Left kidney (tissue), 2 donors: ENCODE data around the gene RABL6. TPM values are rescaled to one million over a fixed set of nuclear protein-coding genes. Genes with fewer than 3 reads are reported as not detected.

ENCODE experiments used
- DNase-seq: peaks from one replicate; pipeline ENCODE4 v3.0.0-alpha.2; 2013
- polyA plus RNA-seq: library from polyadenylated mRNA; unstranded; fragments of 120-200 nt; gene quantifications from one replicate; pipeline ENCODE4 v1.2.1, GENCODE V29; 2013; ENCODE audit not compliant: insufficient read length

RABL6 gene
- polyA plus RNA-seq, 1 donor: 59.9 TPM

DNA sequence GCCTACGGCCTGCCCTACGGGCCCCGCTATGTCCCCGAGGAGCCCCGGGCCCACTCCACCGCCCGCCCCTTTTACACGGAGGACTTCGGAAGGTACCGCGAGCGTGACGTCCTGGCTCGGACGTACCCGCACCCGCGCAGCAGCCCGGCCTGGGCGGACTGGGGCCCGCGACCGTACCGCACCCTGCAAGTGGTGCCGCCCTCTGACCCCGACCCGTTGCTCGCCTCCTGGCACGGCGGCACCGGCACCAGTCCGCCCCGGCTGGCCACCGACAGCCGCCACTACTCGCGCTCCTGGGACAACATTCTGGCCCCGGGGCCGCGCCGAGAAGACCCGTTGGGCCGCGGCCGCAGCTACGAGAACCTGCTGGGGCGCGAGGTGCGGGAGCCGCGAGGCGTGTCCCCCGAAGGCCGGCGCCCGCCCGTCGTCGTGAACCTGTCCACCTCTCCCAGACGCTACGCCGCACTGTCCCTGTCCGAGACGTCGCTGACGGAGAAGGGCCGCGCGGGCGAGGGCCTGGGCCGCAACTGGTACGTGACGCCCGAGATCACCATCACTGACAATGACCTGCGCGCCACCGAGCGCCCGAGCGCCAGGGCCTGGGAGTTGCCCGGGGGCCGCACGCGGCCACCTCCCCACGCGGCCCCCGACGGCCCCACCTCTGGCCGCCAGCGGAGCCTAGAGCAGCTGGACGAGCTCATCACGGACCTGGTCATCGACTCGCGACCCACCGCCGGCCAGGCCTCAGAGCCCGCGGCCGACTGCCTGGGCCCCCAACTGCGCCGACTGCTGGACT lies 37.9 kb downstream of the RABL6 start:
- no peak for DNase-seq

DNA sequence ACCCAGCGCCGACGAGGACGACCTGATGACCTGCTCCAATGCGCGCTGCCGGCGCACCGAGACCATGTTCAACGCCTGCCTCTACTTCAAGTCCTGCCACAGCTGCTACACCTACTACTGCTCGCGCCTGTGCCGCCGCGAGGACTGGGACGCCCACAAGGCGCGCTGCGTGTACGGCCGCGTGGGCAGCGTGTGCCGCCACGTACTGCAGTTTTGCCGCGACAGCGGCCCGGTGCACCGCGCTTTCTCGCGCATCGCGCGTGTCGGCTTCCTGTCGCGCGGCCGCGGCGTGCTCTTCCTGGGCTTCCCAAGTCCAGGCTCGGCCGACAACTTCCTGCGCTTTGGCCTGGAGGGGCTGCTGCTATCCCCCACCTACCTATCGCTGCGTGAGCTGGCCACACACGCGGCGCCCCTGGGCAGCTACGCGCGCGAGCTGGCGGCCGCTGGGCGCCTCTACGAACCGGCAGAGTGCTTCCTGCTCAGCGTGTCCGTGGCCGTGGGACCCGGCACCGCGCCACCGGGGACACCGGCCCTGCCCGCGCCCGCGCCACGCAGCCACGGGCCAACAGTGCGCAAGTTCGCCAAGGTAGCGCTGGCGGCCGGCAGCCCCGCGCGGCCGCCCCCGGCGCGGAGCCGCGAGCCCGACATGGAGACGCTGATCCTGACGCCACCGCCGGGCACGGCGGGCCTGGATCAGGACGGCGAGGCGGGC lies 38.8 kb downstream of the RABL6 start:
- no peak for DNase-seq

DNA sequence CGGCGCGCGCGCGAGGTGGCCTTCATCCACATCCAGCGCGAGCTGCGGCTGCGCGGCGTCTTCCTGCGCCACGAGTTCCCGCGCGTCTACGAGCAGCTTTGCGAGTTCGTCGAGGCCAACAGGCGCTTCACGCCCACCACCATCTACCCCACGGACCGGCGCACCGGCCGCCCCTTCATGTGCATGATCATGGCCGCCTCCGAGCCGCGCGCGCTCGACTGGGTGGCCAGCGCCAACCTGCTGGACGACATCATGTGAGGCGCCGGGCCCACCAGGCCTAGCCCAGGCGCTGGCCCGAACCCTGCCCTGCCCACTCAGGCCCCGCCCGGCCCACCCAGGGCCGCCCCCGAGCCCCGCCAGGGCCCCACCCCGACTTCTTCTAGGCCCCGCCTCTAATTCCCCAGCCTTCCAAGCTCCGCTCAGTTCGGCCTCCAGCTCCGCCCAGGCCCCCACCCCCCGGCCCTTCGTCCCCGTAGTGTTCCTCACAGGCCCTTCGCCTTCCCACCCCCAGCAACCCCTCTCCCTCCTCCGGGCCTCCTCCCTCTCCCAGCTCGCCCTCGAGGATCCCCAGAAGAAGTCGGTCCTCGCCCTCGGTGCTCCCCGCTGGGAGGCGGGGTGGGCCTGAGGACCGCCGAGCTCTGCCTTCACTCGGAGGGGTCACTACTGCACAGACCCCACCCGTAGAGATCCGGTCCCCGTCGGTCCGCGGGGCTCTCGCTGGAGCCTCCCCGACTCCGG lies 39.5 kb downstream of the RABL6 start:
- no peak for DNase-seq

DNA sequence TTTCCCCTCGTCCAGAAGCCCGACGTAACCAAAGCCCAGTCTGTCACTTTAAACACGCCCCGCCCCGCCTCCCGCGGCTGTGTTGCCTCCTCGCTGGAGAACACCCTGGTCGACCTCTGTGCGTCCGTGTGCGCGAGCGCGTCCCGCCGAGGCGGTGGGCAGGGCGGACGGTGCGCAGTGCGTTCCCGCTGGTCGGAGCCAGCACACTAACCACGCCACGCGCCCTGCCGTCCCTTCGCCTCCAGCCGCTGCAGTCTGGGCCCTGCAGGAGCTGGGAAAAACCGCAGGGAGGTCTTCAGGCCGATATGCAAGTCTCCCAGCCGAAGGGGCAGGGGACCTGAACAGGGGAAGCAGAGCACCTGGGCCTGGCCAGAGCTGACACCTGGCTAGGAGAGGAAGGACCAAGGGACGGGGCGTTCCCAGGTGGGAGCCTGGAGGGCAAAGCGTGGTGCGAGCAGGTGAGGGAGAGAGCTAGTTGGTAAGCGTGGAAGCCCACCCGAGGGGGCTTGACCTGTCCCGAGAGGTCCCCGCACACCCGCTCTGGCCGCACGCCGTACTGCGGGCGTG lies 40.2 kb downstream of the RABL6 start:
- DNase-seq: no peak

DNA sequence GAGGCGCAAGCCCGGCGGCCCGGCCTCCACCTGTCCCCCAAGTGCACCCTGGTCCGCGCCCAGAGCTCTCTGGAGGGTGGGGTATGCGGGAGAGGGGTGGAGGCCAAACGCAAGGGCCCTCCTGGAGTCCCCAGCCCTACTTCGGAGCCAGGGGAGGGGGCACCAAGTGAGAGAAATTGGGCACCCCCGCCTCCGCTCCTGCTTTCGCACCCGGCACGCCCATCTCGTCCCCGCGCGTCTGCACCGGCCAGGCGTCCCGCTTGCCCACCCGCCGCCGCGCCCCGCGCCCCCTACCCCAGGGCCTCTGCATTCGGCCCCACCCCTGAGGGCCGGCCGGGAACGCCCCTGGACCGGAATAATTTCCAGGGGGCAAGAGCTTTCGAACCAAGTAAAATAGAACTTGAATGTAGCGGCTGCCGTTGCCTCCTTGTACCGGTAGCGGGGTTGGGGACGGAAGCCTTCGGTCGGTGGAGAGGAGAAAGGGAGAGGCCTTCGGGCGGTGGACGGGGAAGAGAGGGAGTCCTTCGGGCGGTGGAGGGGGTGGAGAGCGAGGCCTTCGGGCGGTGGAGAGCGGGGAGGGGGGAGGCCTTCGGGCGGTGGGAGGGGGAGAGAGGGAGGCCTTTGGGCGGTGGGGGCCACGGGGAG lies 40.8 kb downstream of the RABL6 start:
- no peak for DNase-seq

DNA sequence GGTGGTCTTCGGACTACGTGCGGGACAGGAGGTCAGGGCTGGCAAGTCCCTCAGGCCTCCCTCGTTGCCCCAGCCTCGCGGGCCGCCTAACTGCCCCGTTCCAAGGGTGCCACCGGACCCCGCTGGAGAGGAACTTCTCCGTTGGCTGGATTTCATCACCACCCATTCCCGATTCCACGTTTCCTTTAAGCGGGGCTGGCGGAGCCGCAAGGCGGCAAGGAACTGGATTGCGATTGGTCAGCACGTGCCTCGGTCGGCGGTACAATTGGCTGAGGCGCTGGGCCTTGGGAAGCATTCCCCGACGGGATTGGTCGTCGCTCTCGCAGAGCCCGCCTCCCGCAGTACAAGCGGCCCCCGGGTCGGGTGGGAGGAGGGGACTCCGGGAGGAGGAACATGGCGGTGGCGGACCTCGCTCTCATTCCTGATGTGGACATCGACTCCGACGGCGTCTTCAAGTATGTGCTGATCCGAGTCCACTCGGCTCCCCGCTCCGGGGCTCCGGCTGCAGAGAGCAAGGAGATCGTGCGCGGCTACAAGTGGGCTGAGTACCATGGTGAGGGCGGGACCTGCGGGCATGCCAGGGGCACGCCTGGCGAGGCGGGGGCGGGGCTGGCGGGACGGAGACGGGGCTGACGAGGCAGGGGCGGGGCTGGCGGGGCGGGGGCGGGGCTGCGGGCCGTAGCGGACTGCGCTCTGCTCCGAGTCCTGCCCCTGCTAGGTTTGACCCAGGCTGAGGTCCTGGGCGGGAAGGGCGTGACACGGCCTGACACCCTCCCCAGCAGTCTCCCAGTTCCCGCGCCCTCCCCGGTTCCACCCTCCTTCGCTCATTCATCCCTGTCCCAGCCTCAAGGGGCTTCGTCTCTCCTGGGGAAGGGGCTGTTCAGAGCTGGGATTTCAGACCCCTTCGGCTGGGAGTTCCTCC lies 41.6 kb downstream of the RABL6 start, which contains the start of gene PHPT1:
Gene PHPT1 (plus strand): TSS at position 372 of the 922 bp plus-strand sequence. CDS start 22 bp downstream, at position 394.
- DNase-seq: peak; percentile 98

DNA sequence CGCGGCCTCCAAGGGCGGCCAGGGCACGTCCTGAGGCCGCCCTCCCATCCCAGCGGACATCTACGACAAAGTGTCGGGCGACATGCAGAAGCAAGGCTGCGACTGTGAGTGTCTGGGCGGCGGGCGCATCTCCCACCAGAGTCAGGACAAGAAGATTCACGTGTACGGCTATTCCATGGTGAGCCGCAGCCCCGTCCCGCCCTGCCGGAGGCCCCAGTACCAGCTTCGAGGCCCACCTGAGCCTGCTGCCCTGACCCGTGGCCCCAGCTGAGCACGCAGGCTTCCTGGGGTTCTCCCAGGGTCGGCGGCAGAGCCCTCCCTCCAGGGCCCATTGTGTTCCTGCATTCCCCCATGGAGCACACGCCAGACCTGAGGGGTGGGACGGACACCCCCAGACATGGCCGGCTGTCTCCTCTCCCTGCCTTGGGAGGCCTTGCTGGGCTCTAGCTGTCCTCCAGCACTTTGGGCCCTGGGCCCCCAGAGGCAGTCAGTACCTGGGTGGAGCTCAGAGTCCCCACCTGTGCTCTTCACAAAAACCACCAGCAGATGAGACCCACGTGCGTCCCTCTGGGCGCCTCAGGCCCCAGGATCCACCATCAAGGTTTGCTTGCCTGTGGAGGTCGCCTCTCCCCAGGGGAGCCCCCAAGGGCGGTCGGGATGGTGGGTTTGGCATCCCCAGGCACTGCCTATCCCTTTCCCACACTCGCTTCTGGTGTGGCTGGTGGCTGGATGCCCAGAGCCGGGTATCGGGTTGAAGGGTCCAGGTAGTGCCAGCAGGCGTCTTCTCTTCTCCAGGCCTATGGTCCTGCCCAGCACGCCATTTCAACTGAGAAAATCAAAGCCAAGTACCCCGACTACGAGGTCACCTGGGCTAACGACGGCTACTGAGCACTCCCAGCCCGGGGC lies 42.5 kb downstream of the RABL6 start:
- no peak for DNase-seq

DNA sequence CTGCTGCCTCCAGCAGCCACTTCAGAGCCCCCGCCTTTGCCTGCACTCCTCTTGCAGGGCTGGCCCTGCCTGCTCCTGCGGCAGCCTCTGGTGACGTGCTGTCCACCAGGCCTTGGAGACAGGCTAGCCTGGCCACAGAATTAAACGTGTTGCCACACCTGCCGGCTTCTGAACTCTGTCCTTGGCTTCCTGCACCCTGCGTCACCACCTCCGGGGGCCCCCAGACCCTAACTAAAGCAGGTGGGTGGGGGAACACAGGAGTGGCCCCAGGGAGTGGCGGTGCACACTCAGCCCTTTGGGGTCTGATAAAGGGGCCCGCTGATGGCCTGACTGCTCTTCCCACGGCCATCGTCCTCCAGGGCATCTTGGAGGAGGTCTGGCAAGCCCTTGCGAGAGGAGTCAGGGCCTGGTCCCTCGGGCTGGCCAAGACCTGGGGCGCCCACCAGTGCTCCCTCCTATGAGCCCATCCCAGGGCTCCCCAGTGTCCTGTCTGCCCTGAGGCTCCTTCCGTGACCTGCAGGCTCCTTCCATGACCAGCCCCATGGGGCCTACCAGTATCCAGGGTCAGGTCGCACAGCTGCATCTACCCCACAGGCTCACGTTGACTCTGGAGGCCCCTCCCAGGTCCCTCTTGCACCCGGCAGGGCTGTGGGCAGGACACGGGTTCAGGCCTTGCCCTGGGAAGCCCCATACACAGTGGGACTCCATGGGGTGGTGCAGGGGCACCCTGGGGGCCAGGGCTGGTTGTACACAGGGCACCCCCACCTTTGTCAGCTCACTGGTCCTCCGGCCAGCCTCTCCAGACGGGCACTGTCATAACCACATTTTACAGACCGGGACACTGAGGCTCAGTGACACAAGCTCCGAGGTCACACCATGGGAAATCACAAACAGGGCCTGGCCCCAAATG lies 43.4 kb downstream of the RABL6 start:
- no peak for DNase-seq

DNA sequence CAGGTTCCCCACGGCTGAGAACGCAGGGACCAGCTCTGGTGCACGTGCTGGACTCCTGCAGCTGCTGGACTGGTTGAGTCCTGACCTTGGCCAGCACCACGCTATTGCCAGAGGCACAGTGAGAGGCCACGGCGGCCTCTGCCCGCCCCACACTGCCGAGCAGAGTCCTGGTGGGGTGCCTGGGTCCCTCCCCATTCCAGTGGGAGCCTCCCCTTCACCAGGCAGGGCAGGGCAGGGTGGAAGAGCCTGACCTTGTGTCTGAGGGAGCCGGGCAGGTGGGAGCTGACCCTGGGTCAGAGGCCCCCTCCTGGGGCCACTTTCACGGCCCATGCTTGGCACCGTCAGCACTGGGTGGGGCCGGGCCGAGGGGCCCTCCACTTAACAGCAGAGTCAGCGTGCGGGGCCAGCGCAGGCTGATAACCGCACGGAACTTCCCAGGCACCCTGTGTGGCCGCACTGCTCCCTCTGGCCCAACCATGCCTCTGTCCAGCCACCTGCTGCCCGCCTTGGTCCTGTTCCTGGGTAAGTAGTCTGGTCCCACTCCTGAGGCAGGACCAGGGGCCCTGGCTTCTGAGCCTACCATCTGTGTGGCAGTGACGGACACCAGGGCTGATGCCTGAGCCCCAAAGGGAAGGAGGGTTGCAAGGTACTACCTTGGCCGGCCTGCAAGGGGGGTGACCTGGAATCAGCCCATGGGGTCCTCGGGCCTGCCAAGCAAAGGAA lies 44.4 kb downstream of the RABL6 start, which contains the start of gene MAMDC4:
Gene MAMDC4 (plus strand): TSS at position 406 of the 723 bp plus-strand sequence. CDS start 71 bp downstream, at position 477.
- no peak for DNase-seq

DNA sequence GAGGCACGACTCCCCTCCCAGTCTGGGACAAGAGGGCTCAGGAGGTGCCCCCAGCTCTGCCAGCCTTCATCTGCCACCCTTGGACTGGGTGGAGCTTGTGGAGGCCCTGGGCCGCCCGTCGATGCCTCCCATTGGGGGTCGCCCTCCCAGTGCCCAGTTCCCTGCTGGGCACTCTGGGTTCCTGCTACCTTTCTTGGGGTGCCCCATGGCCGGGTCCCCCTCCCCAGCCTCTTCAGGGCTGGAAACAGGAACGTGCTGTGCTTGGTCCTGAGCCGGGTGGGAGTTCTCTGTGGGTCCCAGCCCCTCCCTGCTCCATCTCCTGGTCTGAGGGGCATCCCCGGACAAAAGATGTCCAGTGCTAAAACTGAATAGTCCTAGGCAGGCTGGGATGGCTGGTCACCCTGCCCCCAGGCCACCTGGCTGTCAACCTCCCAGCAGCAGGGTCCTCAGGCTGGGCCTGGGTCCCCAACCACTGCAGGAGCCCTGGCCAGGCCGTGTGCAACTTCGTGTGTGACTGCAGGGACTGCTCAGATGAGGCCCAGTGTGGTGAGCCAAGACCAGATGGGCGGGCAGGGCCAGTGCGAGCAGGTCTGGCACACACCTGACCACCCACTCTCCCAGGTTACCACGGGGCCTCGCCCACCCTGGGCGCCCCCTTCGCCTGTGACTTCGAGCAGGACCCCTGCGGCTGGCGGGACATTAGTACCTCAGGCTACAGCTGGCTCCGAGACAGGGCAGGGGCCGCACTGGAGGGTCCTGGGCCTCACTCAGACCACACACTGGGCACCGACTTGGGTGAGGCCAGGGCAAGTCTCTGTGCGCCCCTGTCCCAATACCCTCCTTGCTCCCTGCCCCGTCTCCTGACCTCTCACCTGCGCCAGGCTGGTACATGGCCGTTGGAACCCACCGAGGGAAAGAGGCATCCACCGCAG lies 45.2 kb downstream of the RABL6 start:
- DNase-seq: no peak

DNA sequence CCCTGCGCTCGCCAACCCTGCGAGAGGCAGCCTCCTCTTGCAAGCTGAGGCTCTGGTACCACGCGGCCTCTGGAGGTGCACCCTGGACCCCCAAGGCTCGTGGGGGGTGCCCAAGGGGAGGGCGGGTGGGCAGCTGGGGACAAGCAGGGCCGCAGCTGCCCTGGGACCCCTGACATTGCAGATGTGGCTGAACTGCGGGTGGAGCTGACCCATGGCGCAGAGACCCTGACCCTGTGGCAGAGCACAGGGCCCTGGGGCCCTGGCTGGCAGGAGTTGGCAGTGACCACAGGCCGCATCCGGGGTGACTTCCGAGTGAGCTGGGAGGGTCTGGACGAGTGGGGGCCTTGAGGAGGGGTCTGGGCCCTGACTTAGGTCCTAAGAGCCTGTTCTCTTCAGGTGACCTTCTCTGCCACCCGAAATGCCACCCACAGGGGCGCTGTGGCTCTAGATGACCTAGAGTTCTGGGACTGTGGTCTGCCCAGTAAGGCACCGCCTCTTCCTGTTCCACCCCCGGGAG lies 45.9 kb downstream of the RABL6 start:
- DNase-seq: no peak

DNA sequence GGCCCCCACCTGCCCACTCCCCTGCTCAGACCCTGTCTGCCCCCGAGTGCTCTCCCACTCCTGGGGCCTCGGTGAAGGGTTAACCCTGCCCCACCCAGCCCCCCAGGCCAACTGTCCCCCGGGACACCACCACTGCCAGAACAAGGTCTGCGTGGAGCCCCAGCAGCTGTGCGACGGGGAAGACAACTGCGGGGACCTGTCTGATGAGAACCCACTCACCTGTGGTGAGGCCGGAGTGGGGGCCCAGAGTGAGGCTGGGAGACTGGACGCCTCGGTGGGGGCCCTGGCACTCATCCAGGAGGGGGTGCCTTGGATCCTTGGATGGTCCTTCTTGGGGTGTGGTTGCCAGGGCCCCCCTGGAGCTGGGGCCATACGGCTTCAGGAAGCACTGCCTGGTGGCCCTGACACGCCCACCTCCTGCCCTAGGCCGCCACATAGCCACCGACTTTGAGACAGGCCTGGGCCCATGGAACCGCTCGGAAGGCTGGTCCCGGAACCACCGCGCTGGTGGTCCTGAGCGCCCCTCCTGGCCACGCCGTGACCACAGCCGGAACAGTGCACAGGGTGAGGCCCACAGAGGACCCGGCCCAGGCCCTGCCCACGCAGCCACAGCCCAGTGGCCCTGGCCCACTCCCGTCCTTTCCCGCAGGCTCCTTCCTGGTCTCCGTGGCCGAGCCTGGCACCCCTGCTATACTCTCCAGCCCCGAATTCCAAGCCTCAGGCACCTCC lies 46.5 kb downstream of the RABL6 start:
- no peak for DNase-seq

DNA sequence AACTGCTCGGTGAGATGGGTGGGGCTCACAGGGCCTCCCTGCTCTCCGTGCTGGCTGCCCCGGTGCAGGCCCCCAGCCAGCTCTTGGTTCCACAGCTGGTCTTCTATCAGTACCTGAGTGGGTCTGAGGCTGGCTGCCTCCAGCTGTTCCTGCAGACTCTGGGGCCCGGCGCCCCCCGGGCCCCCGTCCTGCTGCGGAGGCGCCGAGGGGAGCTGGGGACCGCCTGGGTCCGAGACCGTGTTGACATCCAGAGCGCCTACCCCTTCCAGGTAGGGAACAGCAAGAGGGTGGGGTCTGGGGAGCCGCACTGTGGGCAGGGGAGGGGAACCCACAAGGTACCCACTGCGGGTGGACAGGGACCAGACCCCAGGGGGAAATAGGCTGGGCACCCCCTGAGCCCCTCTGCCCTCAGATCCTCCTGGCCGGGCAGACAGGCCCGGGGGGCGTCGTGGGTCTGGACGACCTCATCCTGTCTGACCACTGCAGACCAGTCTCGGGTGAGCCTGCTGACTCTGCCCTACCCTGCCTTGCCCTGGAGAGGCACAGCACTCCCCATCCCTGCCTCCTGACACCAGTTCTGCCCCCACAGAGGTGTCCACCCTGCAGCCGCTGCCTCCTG lies 47.2 kb downstream of the RABL6 start:
- DNase-seq: no peak

DNA sequence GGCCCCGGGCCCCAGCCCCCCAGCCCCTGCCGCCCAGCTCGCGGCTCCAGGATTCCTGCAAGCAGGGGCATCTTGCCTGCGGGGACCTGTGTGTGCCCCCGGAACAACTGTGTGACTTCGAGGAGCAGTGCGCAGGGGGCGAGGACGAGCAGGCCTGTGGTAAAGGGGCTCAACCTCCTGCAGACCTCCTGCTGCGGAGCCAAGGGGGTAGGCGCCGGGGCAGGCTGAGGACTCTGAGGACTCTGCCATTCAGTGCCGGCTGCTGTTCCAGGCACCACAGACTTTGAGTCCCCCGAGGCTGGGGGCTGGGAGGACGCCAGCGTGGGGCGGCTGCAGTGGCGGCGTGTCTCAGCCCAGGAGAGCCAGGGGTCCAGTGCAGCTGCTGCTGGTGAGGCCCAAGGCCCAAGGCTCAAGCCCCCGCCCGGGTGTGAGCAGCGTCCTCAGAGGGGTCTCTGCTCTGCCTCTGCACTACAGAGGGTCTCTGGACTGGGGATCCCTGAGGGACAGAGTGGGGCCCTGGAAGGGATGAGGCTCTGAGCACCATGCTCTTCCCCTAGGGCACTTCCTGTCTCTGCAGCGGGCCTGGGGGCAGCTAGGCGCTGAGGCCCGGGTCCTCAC lies 47.8 kb downstream of the RABL6 start:
- DNase-seq: no peak

DNA sequence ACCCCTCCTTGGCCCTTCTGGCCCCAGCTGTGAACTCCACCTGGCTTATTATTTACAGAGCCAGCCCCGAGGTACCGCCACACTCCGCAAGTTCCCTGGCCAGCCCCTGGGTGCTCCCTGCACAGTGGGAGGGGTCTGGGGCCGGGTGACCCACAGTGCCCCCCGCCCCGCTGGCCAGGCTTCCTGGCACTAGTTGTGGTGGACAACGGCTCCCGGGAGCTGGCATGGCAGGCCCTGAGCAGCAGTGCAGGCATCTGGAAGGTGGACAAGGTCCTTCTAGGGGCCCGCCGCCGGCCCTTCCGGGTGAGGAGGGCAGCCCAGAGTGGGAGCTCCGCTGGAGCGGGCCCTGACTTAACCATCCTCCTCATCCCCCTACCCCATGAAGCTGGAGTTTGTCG lies 48.3 kb downstream of the RABL6 start:
- DNase-seq: no peak
